GM23338 (cell line): ENCODE data around the gene PARP12. TPM values are rescaled to one million over a fixed set of nuclear protein-coding genes. Genes with fewer than 3 reads are reported as not detected.

Experiments used
- ATAC-seq: fragments of 200-7000 bp; cut with Tn5 transposase; 3 replicates; pipeline ENCODE4 v1.9.1; 2020
- DNase-seq: peaks from one replicate; pipeline ENCODE4 v3.0.0-alpha.2; 2015; ENCODE audit warnings: low spot score
- H2AFZ ChIP-seq: fragments of 200-600 bp; sonication (generic); 2 replicates; pipeline ENCODE4 v1.8.0; 2016; ENCODE audit warnings: antibody characterized with exemption, mild to moderate bottlenecking, moderate library complexity
- H3F3A ChIP-seq: fragments of 200-600 bp; sonication (generic); replicated peaks from 2 replicates; pipeline ENCODE4 v1.8.0; 2017; ENCODE audit warnings: antibody characterized with exemption, mixed run types, low read depth
- H3K27ac ChIP-seq: fragments of 200-600 bp; sonication (generic); 2 replicates; pipeline ENCODE4 v1.6.1; 2016; ENCODE audit warnings: low read depth
- H3K27me3 ChIP-seq: fragments of 200-600 bp; sonication (generic); 2 replicates; pipeline ENCODE4 v1.8.0; 2016; ENCODE audit warnings: mild to moderate bottlenecking, mixed run types, moderate library complexity; ENCODE audit not compliant: insufficient read depth
- H3K36me3 ChIP-seq: fragments of 200-600 bp; sonication (generic); 2 replicates; pipeline ENCODE4 v1.8.0; 2016; ENCODE audit warnings: mild to moderate bottlenecking; ENCODE audit not compliant: insufficient read depth
- H3K4me1 ChIP-seq: fragments of 200-600 bp; sonication (generic); 2 replicates; pipeline ENCODE4 v1.8.0; 2016; ENCODE audit warnings: mild to moderate bottlenecking, moderate library complexity; ENCODE audit not compliant: insufficient read depth
- H3K4me2 ChIP-seq: fragments of 200-600 bp; sonication (generic); 2 replicates; pipeline ENCODE4 v1.7.1; 2017; ENCODE audit warnings: mixed run types
- H3K4me3 ChIP-seq: fragments of 200-600 bp; sonication (generic); 2 replicates; pipeline ENCODE4 v1.6.1; 2016; ENCODE audit warnings: mixed run types
- H3K79me2 ChIP-seq: fragments of 200-600 bp; sonication (generic); replicated peaks from 2 replicates; pipeline ENCODE4 v1.8.0; 2017; ENCODE audit warnings: mild to moderate bottlenecking; ENCODE audit not compliant: insufficient read depth
- H3K9me2 ChIP-seq: fragments of 200-600 bp; sonication (generic); 2 replicates; pipeline ENCODE4 v1.8.0; 2017; ENCODE audit not compliant: insufficient read depth
- H4K20me1 ChIP-seq: fragments of 200-600 bp; sonication (generic); replicated peaks from 2 replicates; pipeline ENCODE4 v1.8.0; 2017; ENCODE audit warnings: mild to moderate bottlenecking; ENCODE audit not compliant: insufficient read depth
- H3K27ac Mint-ChIP-seq: 2 replicates; pipeline ENCODE4 v1.8.0; 2020; ENCODE audit warnings: inconsistent platforms, mild to moderate bottlenecking, moderate library complexity, mixed read lengths
- H3K27me3 Mint-ChIP-seq: 3 replicates; pipeline ENCODE4 v1.8.0; 2022; ENCODE audit warnings: low read depth, mild to moderate bottlenecking, moderate library complexity, mixed read lengths, inconsistent platforms; ENCODE audit not compliant: insufficient read depth, poor library complexity
- H3K36me3 Mint-ChIP-seq: 3 replicates; pipeline ENCODE4 v1.8.0; 2021; ENCODE audit warnings: low read depth, mild to moderate bottlenecking, inconsistent platforms, moderate library complexity, mixed read lengths
- H3K4me1 Mint-ChIP-seq: 3 replicates; pipeline ENCODE4 v1.8.0; 2020; ENCODE audit warnings: mild to moderate bottlenecking, inconsistent platforms, mixed read lengths
- H3K4me3 Mint-ChIP-seq: 3 replicates; pipeline ENCODE4 v1.8.0; 2021; ENCODE audit warnings: moderate library complexity, mild to moderate bottlenecking, inconsistent platforms, mixed read lengths
- H3K9me3 Mint-ChIP-seq: 3 replicates; pipeline ENCODE4 v1.8.0; 2020; ENCODE audit warnings: moderate library complexity, mild to moderate bottlenecking, inconsistent platforms, mixed read lengths
- CREB1 ChIP-seq: fragments of 250-450 bp; sonication (Bioruptor Pico); IDR thresholded peaks from 2 replicates; pipeline ENCODE4 v1.5.0; 2020; ENCODE audit warnings: low read depth, mild to moderate bottlenecking, moderate library complexity
- ETS1 ChIP-seq: IDR thresholded peaks from 2 replicates; pipeline ENCODE4 v1.6.1; 2016; ENCODE audit warnings: antibody characterized with exemption
- EZH2 ChIP-seq: fragments of 200-600 bp; sonication (generic); IDR thresholded peaks from one replicate; pipeline ENCODE4 v1.8.0; 2017; ENCODE audit warnings: antibody characterized with exemption, mild to moderate bottlenecking, low read depth; ENCODE audit not compliant: unreplicated experiment
- EZH2phosphoT487 ChIP-seq: fragments of 200-600 bp; sonication (generic); IDR thresholded peaks from one replicate; pipeline ENCODE4 v1.8.1; 2018; ENCODE audit warnings: antibody characterized with exemption; ENCODE audit not compliant: unreplicated experiment
- JUNB ChIP-seq: IDR thresholded peaks from one replicate; pipeline ENCODE4 v1.6.1; 2016; ENCODE audit warnings: antibody characterized with exemption; ENCODE audit not compliant: unreplicated experiment
- NANOG ChIP-seq: IDR thresholded peaks from 2 replicates; pipeline ENCODE4 v1.6.1; 2016; ENCODE audit warnings: antibody characterized with exemption, borderline replicate concordance
- POLR2AphosphoS5 ChIP-seq: IDR thresholded peaks from 2 replicates; pipeline ENCODE4 v1.6.1; 2016; ENCODE audit warnings: antibody characterized with exemption, low read depth
- REST ChIP-seq: IDR thresholded peaks from one replicate; pipeline ENCODE4 v1.6.1; 2018; ENCODE audit warnings: antibody characterized with exemption; ENCODE audit not compliant: unreplicated experiment
- STAT1 ChIP-seq: IDR thresholded peaks from one replicate; pipeline ENCODE4 v1.6.1; 2016; ENCODE audit warnings: antibody characterized with exemption; ENCODE audit not compliant: unreplicated experiment
- ZNF114 ChIP-seq: fragments of 250-450 bp; sonication (Bioruptor Pico); IDR thresholded peaks from 2 replicates; pipeline ENCODE4 v1.5.0; 2020; ENCODE audit warnings: mild to moderate bottlenecking, moderate library complexity
- ZNF331 ChIP-seq: fragments of 250-450 bp; sonication (Bioruptor Pico); IDR thresholded peaks from 2 replicates; pipeline ENCODE4 v1.5.0; 2020; ENCODE audit warnings: low read depth, mild to moderate bottlenecking, moderate library complexity
- ZNF462 ChIP-seq: fragments of 250-450 bp; sonication (Bioruptor Pico); IDR thresholded peaks from 2 replicates; pipeline ENCODE4 v1.5.0; 2020; ENCODE audit warnings: mild to moderate bottlenecking, moderate library complexity
- polyA plus RNA-seq: library from polyadenylated mRNA; unstranded; fragments of >200 nt; fragmentation: Nextera tagmentation; extraction: Ambion mirVana; gene quantifications from 2 replicates; pipeline ENCODE4 v1.2.1, GENCODE V29; 2016
- total RNA-seq: library from RNA; depleted of rRNA; stranded (reverse); fragments of >200 nt; shearing (Covaris generic); gene quantifications from 2 replicates; pipeline ENCODE4 v1.2.3, GENCODE V29; 2014
- TF ChIP-seq, protein P1 (sequence below), 2 experiments: fragments of 200-600 bp in 1 of 2; sonication (generic) in 1 of 2; conservative IDR thresholded peaks; 2 replicates each; pipeline versions ENCODE4 v1.5.1 to v1.6.1; 2016 to 2017; ENCODE audit warnings: antibody characterized with exemption in 2 of 2, low read depth in 2 of 2, mild to moderate bottlenecking in 2 of 2, moderate library complexity in 1 of 2

PARP12 gene
- total and polyA plus RNA-seq, 2 experiments from 2014 or later: 2.7 to 10.3 TPM

GRCh38 chr7:140051820-140052219 is 10.9 kb downstream of the PARP12 start:
- Mint-ChIP-seq H3K36me3 (no peaks in the 10 kb centered on the region), H3K27me3 (peaks cover 2% of the 10 kb centered on the region), H3K9me3 (no peaks in the 10 kb centered on the region), H3K4me1 (no peaks in the 10 kb centered on the region), H3K4me3 (no peak overlapping the region), H3K27ac (no peak overlapping the region)
- 0 out of 2 replicates have a peak, but pooled peaks cover 6% of the 10 kb centered on the region for H4K20me1 ChIP-seq
- H2AFZ ChIP-seq: no peak overlapping the region
- no peaks in the 10 kb centered on the region for H3K4me1 ChIP-seq
- DNase-seq (no peak), ATAC-seq (no peak)
- no peaks in the 10 kb centered on the region for H3K79me2 ChIP-seq
- no peaks in the 10 kb centered on the region for H3F3A ChIP-seq
- no peak overlapping the region for H3K4me3 ChIP-seq
- no peak for TF ChIP-seq JUNB
- TF ChIP-seq ZNF114 (CRISPR knock-in tag): no peak
- TF ChIP-seq ZNF462 (CRISPR knock-in tag): no peak
- TF ChIP-seq POLR2AphosphoS5: no peak
- no peak for TF ChIP-seq CREB1 (CRISPR knock-in tag)
- no peak for TF ChIP-seq EZH2
- TF ChIP-seq EZH2phosphoT487: no peak
- TF ChIP-seq NANOG: no peak
- no peak for TF ChIP-seq ZNF331 (CRISPR knock-in tag)
- TF ChIP-seq ETS1: no peak
- TF ChIP-seq REST: no peak
- TF ChIP-seq STAT1: no peak
- TF ChIP-seq, protein P1, sequence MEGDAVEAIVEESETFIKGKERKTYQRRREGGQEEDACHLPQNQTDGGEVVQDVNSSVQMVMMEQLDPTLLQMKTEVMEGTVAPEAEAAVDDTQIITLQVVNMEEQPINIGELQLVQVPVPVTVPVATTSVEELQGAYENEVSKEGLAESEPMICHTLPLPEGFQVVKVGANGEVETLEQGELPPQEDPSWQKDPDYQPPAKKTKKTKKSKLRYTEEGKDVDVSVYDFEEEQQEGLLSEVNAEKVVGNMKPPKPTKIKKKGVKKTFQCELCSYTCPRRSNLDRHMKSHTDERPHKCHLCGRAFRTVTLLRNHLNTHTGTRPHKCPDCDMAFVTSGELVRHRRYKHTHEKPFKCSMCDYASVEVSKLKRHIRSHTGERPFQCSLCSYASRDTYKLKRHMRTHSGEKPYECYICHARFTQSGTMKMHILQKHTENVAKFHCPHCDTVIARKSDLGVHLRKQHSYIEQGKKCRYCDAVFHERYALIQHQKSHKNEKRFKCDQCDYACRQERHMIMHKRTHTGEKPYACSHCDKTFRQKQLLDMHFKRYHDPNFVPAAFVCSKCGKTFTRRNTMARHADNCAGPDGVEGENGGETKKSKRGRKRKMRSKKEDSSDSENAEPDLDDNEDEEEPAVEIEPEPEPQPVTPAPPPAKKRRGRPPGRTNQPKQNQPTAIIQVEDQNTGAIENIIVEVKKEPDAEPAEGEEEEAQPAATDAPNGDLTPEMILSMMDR (conservative IDR thresholded peaks at IDR 0.05; ENCODE audit: low read depth in 2 of 2): no peak
- H3K27me3 ChIP-seq: no peaks in the 10 kb centered on the region
- H3K27ac ChIP-seq: no peak overlapping the region
- no peaks in the 10 kb centered on the region; the same call in 1 of the 2 replicates for H3K36me3 ChIP-seq
- no peaks in the 10 kb centered on the region; the same call in 1 of the 2 replicates for H3K9me2 ChIP-seq
- H3K4me2 ChIP-seq: no peak overlapping the region
